Measurements from ENCODE around the gene XRCC5. TPM values are rescaled to one million over a fixed set of nuclear protein-coding genes. Genes with fewer than 3 reads are reported as not detected.

XRCC5 gene
- total RNA-seq, 4 donors from 2014 or later = 87.3 to 202 (median 170) TPM

DNA sequence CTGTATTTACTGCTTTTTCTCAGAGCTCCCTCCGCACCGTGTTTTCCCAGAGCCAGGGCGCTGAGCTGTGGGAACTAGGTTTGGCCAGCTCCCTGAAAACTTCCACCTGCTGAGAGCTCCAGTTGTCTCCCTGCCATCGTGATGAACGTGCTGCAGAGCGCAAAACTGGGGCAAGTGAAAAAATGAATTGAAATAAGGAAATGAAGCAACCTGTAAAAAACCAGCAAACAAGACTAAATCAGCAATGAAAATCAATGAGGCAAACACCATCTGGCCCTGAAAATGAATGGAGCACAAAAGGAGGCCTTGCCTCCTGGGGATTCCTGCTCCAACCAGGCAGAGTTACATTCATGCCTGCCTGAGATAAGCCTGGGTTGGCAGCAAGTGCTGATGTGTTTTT lies 133.2 kb downstream of the XRCC5 start:
- Histone ChIP-seq H3K27ac (no peak overlapping the region), H3K36me3 (no peaks in the 10 kb centered on the region), H3K4me3 (no peak overlapping the region), H3K4me1 (no peaks in the 10 kb centered on the region), H3K9me3 (no peaks in the 10 kb centered on the region), H3K27me3 (no peaks in the 10 kb centered on the region)
- intact Hi-C loops (cut with DNase I) = no loop called here
- 55 to 85% methylated on average over 3 to 4 of the region's 6 CpGs for WGBS, 2 donors
- TF ChIP-seq, protein P1, sequence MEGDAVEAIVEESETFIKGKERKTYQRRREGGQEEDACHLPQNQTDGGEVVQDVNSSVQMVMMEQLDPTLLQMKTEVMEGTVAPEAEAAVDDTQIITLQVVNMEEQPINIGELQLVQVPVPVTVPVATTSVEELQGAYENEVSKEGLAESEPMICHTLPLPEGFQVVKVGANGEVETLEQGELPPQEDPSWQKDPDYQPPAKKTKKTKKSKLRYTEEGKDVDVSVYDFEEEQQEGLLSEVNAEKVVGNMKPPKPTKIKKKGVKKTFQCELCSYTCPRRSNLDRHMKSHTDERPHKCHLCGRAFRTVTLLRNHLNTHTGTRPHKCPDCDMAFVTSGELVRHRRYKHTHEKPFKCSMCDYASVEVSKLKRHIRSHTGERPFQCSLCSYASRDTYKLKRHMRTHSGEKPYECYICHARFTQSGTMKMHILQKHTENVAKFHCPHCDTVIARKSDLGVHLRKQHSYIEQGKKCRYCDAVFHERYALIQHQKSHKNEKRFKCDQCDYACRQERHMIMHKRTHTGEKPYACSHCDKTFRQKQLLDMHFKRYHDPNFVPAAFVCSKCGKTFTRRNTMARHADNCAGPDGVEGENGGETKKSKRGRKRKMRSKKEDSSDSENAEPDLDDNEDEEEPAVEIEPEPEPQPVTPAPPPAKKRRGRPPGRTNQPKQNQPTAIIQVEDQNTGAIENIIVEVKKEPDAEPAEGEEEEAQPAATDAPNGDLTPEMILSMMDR (IDR thresholded peaks at IDR 0.05) = no peak
- no peak for TF ChIP-seq POLR2A (IDR thresholded peaks at IDR 0.05)
- no peak for DNase-seq

DNA sequence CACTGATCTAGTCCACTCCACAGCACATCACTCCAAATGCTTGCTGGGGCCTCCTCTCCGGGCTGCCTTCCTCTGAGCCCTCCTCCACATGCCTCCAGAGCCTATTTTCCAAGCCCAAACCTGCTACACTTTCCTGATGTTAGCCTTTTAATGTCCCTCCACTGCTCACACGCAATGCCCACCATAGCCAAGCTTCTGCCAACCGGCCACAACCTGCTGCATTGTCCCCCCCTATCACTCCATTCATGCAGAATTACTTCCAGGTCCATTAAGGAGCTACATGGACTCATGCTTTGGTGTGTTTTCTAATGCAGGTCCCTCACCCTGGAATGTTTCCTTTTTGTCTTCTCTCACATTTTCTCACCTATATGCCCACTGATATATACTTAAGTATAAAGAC lies 133.9 kb downstream of the XRCC5 start:
- H3K27me3 ChIP-seq = no peaks in the 10 kb centered on the region
- intact Hi-C loops (cut with DNase I) = no loop called here
- DNase-seq = no peak
- no peaks in the 10 kb centered on the region for H3K36me3 ChIP-seq
- no peaks in the 10 kb centered on the region for H3K9me3 ChIP-seq
- TF ChIP-seq, protein P1 (IDR thresholded peaks at IDR 0.05) = no peak
- no peak for TF ChIP-seq POLR2A (IDR thresholded peaks at IDR 0.05)
- no peak overlapping the region for H3K27ac ChIP-seq
- no peak overlapping the region for H3K4me3 ChIP-seq
- 79 to 86% methylated on average over 3 of the region's 3 CpGs for WGBS, 2 donors
- H3K4me1 ChIP-seq = no peaks in the 10 kb centered on the region

DNA sequence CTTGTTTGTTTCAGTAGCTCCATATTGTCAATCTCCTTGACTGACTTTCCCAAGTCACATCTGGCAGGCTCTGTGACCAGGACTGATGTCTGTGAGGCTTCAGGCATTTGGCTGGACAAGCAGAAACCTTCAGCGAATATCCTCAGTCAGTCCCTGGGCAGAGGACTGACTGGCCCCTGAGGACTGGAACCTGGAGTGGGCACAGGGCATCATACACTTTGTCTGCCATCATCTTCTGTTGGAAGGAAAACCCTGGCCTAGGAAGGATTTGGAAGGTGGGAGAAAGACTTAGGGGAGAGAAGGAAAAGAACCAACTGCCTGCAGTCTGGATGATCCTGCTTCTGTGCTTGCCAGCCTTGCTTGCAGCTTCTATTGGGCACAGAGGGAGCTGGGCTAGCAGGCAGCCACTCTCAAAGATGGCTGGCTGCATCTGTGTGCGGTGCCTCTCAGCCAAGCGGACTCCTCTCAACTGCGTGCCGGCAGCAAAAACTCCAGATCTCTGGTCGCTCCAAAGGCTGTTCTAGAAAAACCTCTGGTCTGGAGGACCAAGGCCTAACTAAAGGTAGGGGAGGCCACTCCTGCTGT lies 136.3 kb downstream of the XRCC5 start:
- H3K4me3 ChIP-seq = no peak overlapping the region
- no peaks in the 10 kb centered on the region for H3K9me3 ChIP-seq
- H3K27ac ChIP-seq = no peak overlapping the region
- H3K4me1 ChIP-seq = no peaks in the 10 kb centered on the region
- TF ChIP-seq, protein P1 (IDR thresholded peaks at IDR 0.05) = no peak
- TF ChIP-seq POLR2A (IDR thresholded peaks at IDR 0.05) = no peak
- DNase-seq = no peak
- no peaks in the 10 kb centered on the region for H3K36me3 ChIP-seq
- intact Hi-C loops (cut with DNase I) = no loop called here
- no peaks in the 10 kb centered on the region for H3K27me3 ChIP-seq
- 76 to 79% methylated on average over 2 to 6 of the region's 6 CpGs for WGBS, 2 donors

DNA sequence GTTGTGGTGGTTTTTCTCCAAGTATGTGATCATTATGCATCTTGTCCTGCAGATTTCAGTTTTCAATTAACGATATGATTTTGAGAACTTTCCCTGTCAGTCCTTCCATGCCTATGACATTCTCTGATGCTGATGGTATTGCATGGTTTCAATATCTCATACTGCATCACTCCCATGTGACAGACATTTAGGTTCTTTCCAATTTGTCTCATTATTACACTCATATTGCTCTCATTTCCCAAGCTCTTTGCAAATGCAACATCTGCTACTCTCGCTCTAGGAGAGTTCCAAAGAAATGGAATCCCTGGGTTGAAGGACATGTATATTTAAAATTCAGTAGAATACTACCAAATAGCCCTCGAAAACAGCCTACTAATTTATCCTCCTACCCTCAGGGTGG lies 137.6 kb downstream of the XRCC5 start:
- intact Hi-C loops (cut with DNase I) = no loop called here
- no peaks in the 10 kb centered on the region for H3K4me1 ChIP-seq
- 80 to 94% methylated on average over 3 of the region's 3 CpGs for WGBS, 2 donors

More for the DNA sequence above, 137.6 kb downstream of the XRCC5 start:
- no peak overlapping the region for H3K27ac ChIP-seq
- no peaks in the 10 kb centered on the region for H3K9me3 ChIP-seq
- no peaks in the 10 kb centered on the region for H3K27me3 ChIP-seq
- H3K4me3 ChIP-seq = no peak overlapping the region
- no peak for DNase-seq
- TF ChIP-seq, protein P1 (IDR thresholded peaks at IDR 0.05) = no peak
- TF ChIP-seq POLR2A (IDR thresholded peaks at IDR 0.05) = no peak
- no peaks in the 10 kb centered on the region for H3K36me3 ChIP-seq

Other genes starting within 250 kb of the XRCC5 start
- gene MREG, start 95.8 kb upstream of the XRCC5 start, total RNA-seq = 10 to 100 TPM; 37.0 to 71.2 (median 40.5) TPM
- 1 to 10 TPM; 1.5 to 6.8 (median 5.1) TPM for gene PECR, start 27.5 kb upstream of the XRCC5 start, total RNA-seq
- gene TMEM169, start 27.4 kb upstream of the XRCC5 start, total RNA-seq = under 1 TPM in 3 of 4 donors, not detected in 1; 0.09 to 0.29 (median 0.19) TPM